ENCODE data around the gene ELOVL1. TPM values are rescaled to one million over a fixed set of nuclear protein-coding genes. Genes with fewer than 3 reads are reported as not detected.

The ELOVL1 gene
- total RNA-seq, 1 experiment from 2014 or later, result 21.6 TPM

- Histone ChIP-seq H3K4ac (ENCODE audit: low read depth, low read length) (no peak overlapping the region), H2BK120ac (ENCODE audit: low read depth, low read length, poor library complexity, severe bottlenecking) (no peak overlapping the region), H3K4me1 (ENCODE audit: insufficient read depth, low read length) (no peaks in the 10 kb centered on the region), H2BK15ac (ENCODE audit: low read depth, low read length) (no peak overlapping the region), H3K23ac (ENCODE audit: insufficient read length, low read depth, low read length) (no peak overlapping the region), H3K23me2 (ENCODE audit: insufficient read length, low read depth, low read length, poor library complexity, severe bottlenecking) (no peaks in the 10 kb centered on the region), H3K27me3 (ENCODE audit: insufficient read depth, low read length) (no peaks in the 10 kb centered on the region), H2AK5ac (ENCODE audit: insufficient read length, low read length) (no peak overlapping the region), H3K14ac (ENCODE audit: insufficient read depth, low read length) (peak overlapping the region; percentile 46; the same call in 1 of the 2 replicates), H3K9me3 (ENCODE audit: control insufficient read depth, low read depth, low read length) (no peaks in the 10 kb centered on the region), H4K8ac (replicated peaks; ENCODE audit: insufficient read length, low read depth, low read length) (no peak overlapping the region), H3K56ac (ENCODE audit: insufficient read length, low read depth, low read length) (no peak overlapping the region), H3T11ph (ENCODE audit: low read length) (no peak overlapping the region), H4K5ac (ENCODE audit: insufficient read length, low read depth, low read length) (no peak overlapping the region), H2AFZ (ENCODE audit: low read length) (no peak overlapping the region), H3K79me1 (ENCODE audit: insufficient read depth, low read depth, low read length, poor library complexity, severe bottlenecking) (no peaks in the 10 kb centered on the region), H2BK12ac (ENCODE audit: insufficient read length, low read depth, low read length) (no peak overlapping the region), H4K20me1 (ENCODE audit: control insufficient read depth, insufficient read depth, insufficient read length) (no peaks in the 10 kb centered on the region), H2BK20ac (ENCODE audit: low read depth, low read length, poor library complexity, severe bottlenecking) (no peak overlapping the region), H4K91ac (ENCODE audit: insufficient read length, low read depth, low read length) (no peak overlapping the region), H3K9ac (ENCODE audit: extremely low read depth, insufficient read length, low read length) (no peak overlapping the region), H3K79me2 (ENCODE audit: insufficient read depth, low read length) (no peaks in the 10 kb centered on the region), H3K18ac (ENCODE audit: insufficient read length, low read depth, low read length) (no peak overlapping the region), H2BK5ac (ENCODE audit: insufficient read length, low read length) (no peak overlapping the region), H3K4me2 (ENCODE audit: insufficient read depth, insufficient read length, low read length) (no peak overlapping the region), H3K27ac (ENCODE audit: insufficient read length, low read depth, low read length) (no peak overlapping the region)
- Mint-ChIP-seq H3K4me1 (peaks cover 7 to 11% of the 10 kb centered on the region in 2 experiments), H3K9me3 (no peaks in the 10 kb centered on the region), H3K27me3 (ENCODE audit: low read depth) (no peaks in the 10 kb centered on the region; the same call in none of the 2 replicates), H3K27ac (no peak overlapping the region; a peak in 2 of 7 replicates), H3K4me3 (no peak overlapping the region), H3K36me3 (ENCODE audit: insufficient read depth in 1 of 3, low read depth in 3 of 3) (no peaks in the 10 kb centered on the region)
- no peak for DNase-seq
- TF ChIP-seq CTCF (conservative IDR thresholded peaks at IDR 0.05), result peak; percentile 46
- WGBS (ENCODE audit: extremely low coverage, insufficient read length, low lambda C conversion rate), result no CpG with 5 or more reads among the region's 16 CpGs
These were observed 50.9 kb downstream of the ELOVL1 start for GRCh38 chr1:43316738-43317520.
